HepG2 (cell line): ENCODE data around the gene EXTL1.

Source experiments
- FIP1L1 ChIP-seq: fragments of 200-400 bp; formaldehyde crosslinking; IDR thresholded peaks from 2 replicates; pipeline ENCODE4 v1.6.1; 2018; ENCODE audit warnings: low read depth, mild to moderate bottlenecking, low read length, moderate library complexity, borderline replicate concordance; ENCODE audit not compliant: insufficient read depth
- POLR2AphosphoS5 ChIP-seq: IDR thresholded peaks from 2 replicates; pipeline ENCODE4 v1.6.1; 2012; ENCODE audit warnings: low read depth, low read length

DNA sequence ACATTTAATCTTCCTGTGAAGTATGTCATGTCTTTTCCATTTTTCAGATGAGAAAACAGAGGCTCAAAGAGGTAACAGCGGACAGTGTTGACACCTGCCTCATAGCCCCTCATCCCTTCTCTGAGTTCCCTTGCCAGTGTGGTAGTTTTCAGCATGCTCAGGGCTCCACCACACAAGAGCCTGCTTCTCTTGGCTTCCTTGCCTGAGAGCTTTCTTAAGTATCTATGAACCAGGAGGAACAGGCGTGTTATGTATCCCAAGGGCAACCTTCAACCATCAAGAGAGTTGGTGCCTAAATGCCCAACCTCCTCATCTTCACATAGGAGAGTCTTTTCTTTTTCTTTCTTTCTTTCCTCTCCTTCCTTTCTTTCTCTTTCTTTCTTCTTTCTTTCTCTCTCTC, 17.8 kb upstream of the EXTL1 start:
- TF ChIP-seq POLR2AphosphoS5 (no peak), FIP1L1 (no peak)
